Testis (tissue), 3 donors: ENCODE results near the gene NADSYN1. TPM values are rescaled to one million over a fixed set of nuclear protein-coding genes. Genes with fewer than 3 reads are reported as not detected.

Experiments used
- DNase-seq: peaks from one replicate; pipeline ENCODE4 v3.0.0-alpha.2; 2019
- H3K27ac ChIP-seq, 2 donors: fragments of 200-600 bp; sonication (generic); one replicate each; pipeline ENCODE4 v1.5.1; 2019
- H3K27me3 ChIP-seq: fragments of 200-600 bp; sonication (generic); one replicate; pipeline ENCODE4 v1.5.1; 2019
- H3K36me3 ChIP-seq: fragments of 200-600 bp; sonication (generic); one replicate; pipeline ENCODE4 v1.5.1; 2017; ENCODE audit warnings: low read depth; ENCODE audit errors: missing control alignments
- H3K4me1 ChIP-seq: fragments of 200-600 bp; sonication (generic); one replicate; pipeline ENCODE4 v1.5.1; 2019
- H3K4me3 ChIP-seq, 2 donors: fragments of 200-600 bp; sonication (generic); one replicate each; pipeline ENCODE4 v1.5.1; 2017 to 2019
- H3K9me3 ChIP-seq: fragments of 200-600 bp; sonication (generic); one replicate; pipeline ENCODE4 v1.5.1; 2017
- POLR2A ChIP-seq: fragments of 450-650 bp; IDR thresholded peaks from one replicate; pipeline ENCODE4 v1.6.1; 2017; ENCODE audit warnings: antibody characterized with exemption, mild to moderate bottlenecking, moderate library complexity
- WGBS, 2 donors: methylation state at CpG; one replicate each; pipeline ENCODE4 v1.1.5; 2018; 5-methylcytosine and 5-hydroxymethylcytosine counted together
- intact Hi-C: fragments of 100-400 bp; cut with DNase I; formaldehyde crosslinking; loops from one replicate; pipeline ENCODE4 v1.15.1; 2023; ENCODE audit warnings: low total_unique reads
- polyA plus RNA-seq: library from polyadenylated mRNA; stranded (reverse); fragments of 350-450 nt; fragmentation: Illumina TruSeq; extraction: RNeasy Lipid Tissue Mini Kit (QIAGEN cat#74804); gene quantifications from one replicate; pipeline ENCODE4 v1.2.3, GENCODE V29; 2014; ENCODE audit warnings: low read depth, low replicate concordance; ENCODE audit not compliant: insufficient read depth
- total RNA-seq, 2 donors: library from RNA; depleted of rRNA; stranded (reverse); fragments of >200 nt; gene quantifications; one replicate each; pipeline ENCODE4 v1.2.3, GENCODE V29; 2016
- TF ChIP-seq, protein P1 (sequence below), 3 experiments: fragments of 450-650 bp in 2 of 3; fragments of 200-600 bp in 1 of 3; sonication (generic) in 1 of 3; IDR thresholded peaks; one replicate each; pipeline ENCODE4 v1.5.1; 2016 to 2019; ENCODE audit warnings: antibody characterized with exemption in 3 of 3, mild to moderate bottlenecking in 2 of 3, moderate library complexity in 1 of 3

The NADSYN1 gene
- total and polyA plus RNA-seq, 3 donors from 2014 or later: 75.7 to 91.2 (median 79.4) TPM

DNA sequence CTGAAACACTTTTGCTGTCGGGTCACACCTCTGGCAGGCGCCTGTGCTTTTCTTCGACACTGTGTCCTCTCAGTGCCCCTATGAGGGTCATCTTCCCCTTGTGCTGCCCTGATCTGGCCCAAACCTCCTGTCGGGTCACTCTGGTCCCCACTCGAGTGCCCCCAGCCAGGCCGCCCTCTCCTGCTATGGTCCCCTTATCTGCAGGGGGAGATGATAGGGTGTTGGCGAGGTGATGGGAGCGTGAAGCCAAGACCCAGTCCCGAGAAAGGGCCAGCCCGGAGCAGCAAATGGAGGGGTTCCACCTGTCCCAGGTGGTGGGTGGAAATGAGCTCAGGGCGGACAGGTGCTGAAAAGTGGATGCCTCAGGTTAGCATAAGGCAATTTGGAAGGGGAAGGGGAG is 9.7 kb downstream of the NADSYN1 start:
- Histone ChIP-seq H3K27me3 (no peaks in the 10 kb centered on the region), H3K4me3 (no peak overlapping the region), H3K36me3 (no peaks in the 10 kb centered on the region), H3K4me1 (no peaks in the 10 kb centered on the region), H3K27ac (no peak overlapping the region), H3K9me3 (no peaks in the 10 kb centered on the region)
- no peak for DNase-seq
- no peak for TF ChIP-seq POLR2A
- TF ChIP-seq, protein P1, sequence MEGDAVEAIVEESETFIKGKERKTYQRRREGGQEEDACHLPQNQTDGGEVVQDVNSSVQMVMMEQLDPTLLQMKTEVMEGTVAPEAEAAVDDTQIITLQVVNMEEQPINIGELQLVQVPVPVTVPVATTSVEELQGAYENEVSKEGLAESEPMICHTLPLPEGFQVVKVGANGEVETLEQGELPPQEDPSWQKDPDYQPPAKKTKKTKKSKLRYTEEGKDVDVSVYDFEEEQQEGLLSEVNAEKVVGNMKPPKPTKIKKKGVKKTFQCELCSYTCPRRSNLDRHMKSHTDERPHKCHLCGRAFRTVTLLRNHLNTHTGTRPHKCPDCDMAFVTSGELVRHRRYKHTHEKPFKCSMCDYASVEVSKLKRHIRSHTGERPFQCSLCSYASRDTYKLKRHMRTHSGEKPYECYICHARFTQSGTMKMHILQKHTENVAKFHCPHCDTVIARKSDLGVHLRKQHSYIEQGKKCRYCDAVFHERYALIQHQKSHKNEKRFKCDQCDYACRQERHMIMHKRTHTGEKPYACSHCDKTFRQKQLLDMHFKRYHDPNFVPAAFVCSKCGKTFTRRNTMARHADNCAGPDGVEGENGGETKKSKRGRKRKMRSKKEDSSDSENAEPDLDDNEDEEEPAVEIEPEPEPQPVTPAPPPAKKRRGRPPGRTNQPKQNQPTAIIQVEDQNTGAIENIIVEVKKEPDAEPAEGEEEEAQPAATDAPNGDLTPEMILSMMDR (IDR thresholded peaks at IDR 0.05): no peak
- 89 to 96% methylated on average over 11 of the region's 11 CpGs for WGBS, 2 donors
- intact Hi-C loops: no loop called here

DNA sequence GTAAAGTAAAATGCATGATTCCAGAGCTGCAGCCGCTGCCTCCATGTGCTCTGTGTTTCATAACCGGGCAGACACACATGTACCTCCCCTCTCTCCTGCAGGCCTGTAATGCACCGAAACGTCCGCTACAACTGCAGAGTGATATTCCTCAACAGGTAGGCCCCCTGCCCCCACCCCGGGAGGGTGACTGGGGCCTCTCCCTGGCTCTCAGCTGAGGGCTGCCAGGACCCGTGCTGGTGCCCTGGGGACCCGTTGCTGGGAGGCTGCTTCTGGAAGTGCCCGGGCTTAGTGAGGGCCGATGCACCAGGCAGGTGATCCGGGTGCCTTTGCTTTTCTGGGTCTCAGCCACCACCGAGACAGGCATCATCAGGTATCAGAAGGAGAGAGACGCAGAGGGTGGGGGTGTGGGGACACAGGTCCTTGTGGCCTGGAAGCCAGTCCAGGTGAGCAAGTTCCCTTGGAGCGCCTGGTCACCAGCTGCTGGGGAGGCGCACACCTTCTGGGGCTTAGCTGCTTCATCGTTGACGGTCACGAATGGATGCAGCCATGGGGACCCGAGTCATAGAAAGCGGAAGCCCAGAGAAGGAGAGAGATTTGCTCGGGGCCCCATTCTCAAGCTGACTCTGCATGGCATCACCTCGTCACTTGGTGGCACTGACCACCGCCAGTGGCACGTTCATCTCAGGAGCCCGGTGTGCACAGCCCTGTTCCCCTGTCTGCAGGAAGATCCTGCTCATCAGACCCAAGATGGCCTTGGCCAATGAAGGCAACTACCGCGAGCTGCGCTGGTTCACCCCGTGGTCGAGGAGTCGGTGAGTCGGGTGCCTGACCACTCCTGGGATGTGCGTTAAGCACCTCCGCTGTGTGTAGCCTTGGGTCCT is 10.6 kb downstream of the NADSYN1 start:
- no peak for DNase-seq
- TF ChIP-seq POLR2A: no peak
- TF ChIP-seq, protein P1 (IDR thresholded peaks at IDR 0.05): no peak
- no peaks in the 10 kb centered on the region for H3K36me3 ChIP-seq

DNA sequence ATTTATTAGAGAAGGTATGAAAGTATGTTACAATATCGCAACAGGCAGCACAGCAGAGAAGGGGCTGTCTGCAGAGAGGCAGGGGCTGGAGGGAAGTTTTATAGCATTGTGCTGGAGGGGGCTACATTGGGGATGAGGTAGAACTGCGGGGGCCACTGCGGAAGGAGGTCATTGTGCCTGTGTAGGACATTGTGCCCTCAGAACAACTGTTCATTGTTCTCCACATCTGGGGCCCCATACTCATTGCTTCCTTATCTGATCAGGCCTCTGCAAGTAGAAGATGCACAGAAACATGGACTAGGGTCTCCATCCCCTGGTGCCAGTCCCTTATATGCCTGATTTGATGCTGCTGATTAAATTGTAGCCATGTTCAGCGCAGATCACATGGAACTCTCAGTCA is 12.1 kb downstream of the NADSYN1 start:
- Histone ChIP-seq H3K4me3 (no peak overlapping the region), H3K9me3 (no peaks in the 10 kb centered on the region), H3K36me3 (no peaks in the 10 kb centered on the region), H3K4me1 (no peaks in the 10 kb centered on the region), H3K27me3 (no peaks in the 10 kb centered on the region), H3K27ac (no peak overlapping the region)
- 92 to 94% methylated on average over 4 of the region's 4 CpGs for WGBS, 2 donors
- intact Hi-C loops: no loop called here
- TF ChIP-seq, protein P1 (IDR thresholded peaks at IDR 0.05): no peak
- TF ChIP-seq POLR2A: no peak
- no peak for DNase-seq

More for the DNA sequence above, 10.6 kb downstream of the NADSYN1 start:
- Histone ChIP-seq H3K9me3 (no peaks in the 10 kb centered on the region), H3K27me3 (no peaks in the 10 kb centered on the region), H3K4me1 (no peaks in the 10 kb centered on the region), H3K4me3 (no peak overlapping the region), H3K27ac (no peak overlapping the region)
- 95 to 99% methylated on average over 23 to 34 of the region's 34 CpGs for WGBS, 2 donors
- intact Hi-C loops: no loop called here

DNA sequence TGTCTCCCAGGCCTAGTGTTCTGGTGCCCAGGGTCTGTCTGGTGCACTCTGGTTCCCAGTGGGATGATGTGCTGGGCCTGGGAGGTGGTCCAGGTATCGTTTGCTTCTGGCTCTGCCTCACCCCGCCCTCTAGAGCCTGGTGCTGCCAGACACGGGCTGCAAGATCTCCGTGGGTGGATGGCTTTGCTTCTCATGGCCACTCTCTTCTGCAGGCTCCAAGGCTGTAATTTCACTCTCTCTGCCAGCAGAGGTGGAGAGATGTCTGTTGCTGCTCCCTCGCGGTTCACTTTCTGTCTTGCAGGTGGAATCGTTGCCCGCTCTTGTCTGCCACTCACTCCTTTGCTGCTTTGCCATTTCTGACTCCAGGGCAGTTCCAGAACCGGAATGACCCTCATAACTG is 13.4 kb downstream of the NADSYN1 start:
- Histone ChIP-seq H3K9me3 (no peaks in the 10 kb centered on the region), H3K27me3 (no peaks in the 10 kb centered on the region), H3K4me3 (no peak overlapping the region), H3K36me3 (no peaks in the 10 kb centered on the region), H3K4me1 (no peaks in the 10 kb centered on the region), H3K27ac (no peak overlapping the region)
- DNase-seq: peak; percentile 49
- intact Hi-C loops: no loop called here
- WGBS, 2 donors: 56 to 63% methylated on average over 5 to 9 of the region's 9 CpGs
- TF ChIP-seq, protein P1 (IDR thresholded peaks at IDR 0.05): no peak
- TF ChIP-seq POLR2A: no peak

DNA sequence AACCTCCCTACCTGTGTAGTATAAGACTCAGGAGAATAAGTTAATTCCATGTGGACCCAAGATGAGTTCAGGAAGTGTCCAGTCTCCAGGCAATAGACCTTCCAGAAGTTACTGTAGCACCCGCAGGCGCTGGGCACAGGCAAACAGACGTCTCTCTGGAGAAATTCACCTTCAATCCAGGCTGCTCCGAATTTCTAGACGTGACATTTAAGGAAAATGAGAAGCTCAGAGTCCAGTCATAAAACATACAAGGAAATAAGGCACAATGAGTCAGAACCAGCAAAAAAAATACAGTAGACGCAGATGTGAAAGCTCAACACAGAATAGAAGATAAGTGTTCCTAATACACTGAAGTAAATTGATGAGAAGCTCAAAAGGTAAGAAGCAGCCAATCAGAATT is 14.2 kb downstream of the NADSYN1 start:
- Histone ChIP-seq H3K27me3 (no peaks in the 10 kb centered on the region), H3K9me3 (no peaks in the 10 kb centered on the region), H3K27ac (no peak overlapping the region), H3K4me3 (no peak overlapping the region), H3K36me3 (no peaks in the 10 kb centered on the region), H3K4me1 (no peaks in the 10 kb centered on the region)
- DNase-seq: no peak
- intact Hi-C loops: no loop called here
- TF ChIP-seq, protein P1 (IDR thresholded peaks at IDR 0.05): no peak
- no peak for TF ChIP-seq POLR2A
- WGBS, 2 donors: 89 to 96% methylated on average over 6 of the region's 6 CpGs
